Measurements from ENCODE around the gene CEMIP. TPM values are rescaled to one million over a fixed set of nuclear protein-coding genes. Genes with fewer than 3 reads are reported as not detected.

The CEMIP gene
- total RNA-seq, 2 experiments from 2014 or later: not detected

GRCh38 chr15:80742081-80742480 lies 37.1 kb upstream of the CEMIP start:
- Histone ChIP-seq H2AFZ (ENCODE audit: low read length) (no peak overlapping the region), H3K36me3 (ENCODE audit: insufficient read depth, low read length) (no peaks in the 10 kb centered on the region), H3K4me3 (ENCODE audit: low read depth, low read length, poor library complexity, severe bottlenecking) (no peak overlapping the region), H3K9me3 (ENCODE audit: low read length) (no peaks in the 10 kb centered on the region), H3K27ac (ENCODE audit: low read depth, low read length, poor library complexity, severe bottlenecking) (no peak overlapping the region), H3K4me1 (ENCODE audit: insufficient read depth, low read length, poor library complexity, severe bottlenecking) (no peaks in the 10 kb centered on the region), H3K79me2 (ENCODE audit: insufficient read depth, low read depth, low read length) (no peaks in the 10 kb centered on the region), H4K20me1 (ENCODE audit: insufficient read depth, low read length) (no peaks in the 10 kb centered on the region), H3K4me2 (ENCODE audit: low read length) (no peak overlapping the region), H3K9me2 (ENCODE audit: insufficient read depth, low read length) (no peaks in the 10 kb centered on the region)
- BruUV-seq (replicated peaks): no TSS peak
- TF ChIP-seq CTCF (conservative IDR thresholded peaks at IDR 0.05; ENCODE audit: low read length) (no peak), EZH2phosphoT487 (IDR thresholded peaks at IDR 0.05; ENCODE audit: borderline replicate concordance, low read depth, low read length) (no peak)
- ChIA-PET POLR2A (no interaction called here), CTCF (ENCODE audit: unreplicated experiment) (no interaction called here)
- DNase-seq (ENCODE audit: low spot score): no peak
- intact Hi-C loops (cut with micrococcal nuclease; ENCODE audit: unreplicated experiment): no loop called here

GRCh38 chr15:80743189-80743833 lies 35.9 kb upstream of the CEMIP start:
- CTCF ChIA-PET (ENCODE audit: unreplicated experiment): no interaction called here
- Histone ChIP-seq H3K27ac (ENCODE audit: low read depth, low read length, poor library complexity, severe bottlenecking) (no peak overlapping the region), H3K79me2 (ENCODE audit: insufficient read depth, low read depth, low read length) (no peaks in the 10 kb centered on the region), H3K9me2 (ENCODE audit: insufficient read depth, low read length) (no peaks in the 10 kb centered on the region), H3K36me3 (ENCODE audit: insufficient read depth, low read length) (no peaks in the 10 kb centered on the region), H3K9me3 (ENCODE audit: low read length) (no peaks in the 10 kb centered on the region), H2AFZ (ENCODE audit: low read length) (no peak overlapping the region), H4K20me1 (ENCODE audit: insufficient read depth, low read length) (no peaks in the 10 kb centered on the region), H3K4me1 (ENCODE audit: insufficient read depth, low read length, poor library complexity, severe bottlenecking) (no peaks in the 10 kb centered on the region), H3K4me3 (ENCODE audit: low read depth, low read length, poor library complexity, severe bottlenecking) (no peak overlapping the region), H3K4me2 (ENCODE audit: low read length) (no peak overlapping the region)
- DNase-seq (ENCODE audit: low spot score): no peak
- POLR2A ChIA-PET: interaction anchor here (0.7 kb wide), 1 partner anchor 339 kb away, joined by 3 read pairs; no protein-coding TSS in a partner anchor
- TF ChIP-seq EZH2phosphoT487 (IDR thresholded peaks at IDR 0.05; ENCODE audit: borderline replicate concordance, low read depth, low read length): no peak
- no peak for TF ChIP-seq CTCF (conservative IDR thresholded peaks at IDR 0.05; ENCODE audit: low read length)
- intact Hi-C loops (cut with micrococcal nuclease; ENCODE audit: unreplicated experiment): no loop called here
- BruUV-seq (replicated peaks): no TSS peak

- intact Hi-C loops (cut with micrococcal nuclease; ENCODE audit: unreplicated experiment): no loop called here
- Histone ChIP-seq H3K27ac (ENCODE audit: low read depth, low read length, poor library complexity, severe bottlenecking) (no peak overlapping the region), H4K20me1 (ENCODE audit: insufficient read depth, low read length) (no peaks in the 10 kb centered on the region), H3K4me1 (ENCODE audit: insufficient read depth, low read length, poor library complexity, severe bottlenecking) (no peaks in the 10 kb centered on the region), H3K9me2 (ENCODE audit: insufficient read depth, low read length) (no peaks in the 10 kb centered on the region), H3K36me3 (ENCODE audit: insufficient read depth, low read length) (no peaks in the 10 kb centered on the region), H3K4me3 (ENCODE audit: low read depth, low read length, poor library complexity, severe bottlenecking) (no peak overlapping the region), H3K9me3 (ENCODE audit: low read length) (no peaks in the 10 kb centered on the region), H2AFZ (ENCODE audit: low read length) (no peak overlapping the region), H3K4me2 (ENCODE audit: low read length) (no peak overlapping the region), H3K79me2 (ENCODE audit: insufficient read depth, low read depth, low read length) (no peaks in the 10 kb centered on the region)
- CTCF ChIA-PET (ENCODE audit: unreplicated experiment): no interaction called here
- no peak for TF ChIP-seq CTCF (conservative IDR thresholded peaks at IDR 0.05; ENCODE audit: low read length)
- no peak for TF ChIP-seq EZH2phosphoT487 (IDR thresholded peaks at IDR 0.05; ENCODE audit: borderline replicate concordance, low read depth, low read length)
- POLR2A ChIA-PET: no interaction called here
- DNase-seq (ENCODE audit: low spot score): no peak
- BruUV-seq (replicated peaks): no TSS peak
Observed at GRCh38 chr15:80744415-80744814, 34.8 kb upstream of the CEMIP start.

Data from OCI-LY7 (cell line).